ENCODE results near the gene BRSK2.

The BRSK2 gene

GRCh38 chr11:1478011-1478410, 88.3 kb downstream of the BRSK2 start:
- no peaks in the 10 kb centered on the region for H3K4me1 ChIP-seq (ENCODE audit: insufficient read depth, low read length, severe bottlenecking)
- H3K4me3 ChIP-seq (ENCODE audit: low read depth, low read length, poor library complexity, severe bottlenecking) = no peak overlapping the region
- TF ChIP-seq EZH2 (IDR thresholded peaks at IDR 0.05; ENCODE audit: borderline replicate concordance, low read length) (no peak), CTCF (IDR thresholded peaks at IDR 0.05; ENCODE audit: low read length) (no peak)
- H3K9me2 ChIP-seq (ENCODE audit: low read depth, low read length) = no peaks in the 10 kb centered on the region
- no peak overlapping the region for H2AFZ ChIP-seq (ENCODE audit: low read length)
- no peaks in the 10 kb centered on the region for H3K79me2 ChIP-seq (ENCODE audit: insufficient read depth, low read length)
- H3K9me3 ChIP-seq (ENCODE audit: low read length) = no peaks in the 10 kb centered on the region
- H3K4me2 ChIP-seq (ENCODE audit: low read length) = no peak overlapping the region
- H3F3A ChIP-seq (ENCODE audit: insufficient read depth, low read length) = no peaks in the 10 kb centered on the region
- H3K27ac ChIP-seq (ENCODE audit: low read depth, low read length, poor library complexity, severe bottlenecking) = no peak overlapping the region
- H3K9ac ChIP-seq (ENCODE audit: low read length) = no peak overlapping the region
- H3K36me3 ChIP-seq (ENCODE audit: insufficient read depth, low read length) = peaks cover 24% of the 10 kb centered on the region; the same call in 1 of the 2 replicates
- H4K20me1 ChIP-seq (ENCODE audit: insufficient read depth, low read length) = no peaks in the 10 kb centered on the region
- H3K27me3 ChIP-seq (ENCODE audit: insufficient read depth, low read length) = no peaks in the 10 kb centered on the region

GRCh38 chr11:1478544-1478943, 88.8 kb downstream of the BRSK2 start:
- H3K9me2 ChIP-seq (ENCODE audit: low read depth, low read length) = no peaks in the 10 kb centered on the region
- H3K36me3 ChIP-seq (ENCODE audit: insufficient read depth, low read length) = peaks cover 24% of the 10 kb centered on the region; the same call in 1 of the 2 replicates
- H3K4me3 ChIP-seq (ENCODE audit: low read depth, low read length, poor library complexity, severe bottlenecking) = no peak overlapping the region
- H4K20me1 ChIP-seq (ENCODE audit: insufficient read depth, low read length) = no peaks in the 10 kb centered on the region
- H3K4me1 ChIP-seq (ENCODE audit: insufficient read depth, low read length, severe bottlenecking) = no peaks in the 10 kb centered on the region
- H3K9ac ChIP-seq (ENCODE audit: low read length) = no peak overlapping the region
- H3F3A ChIP-seq (ENCODE audit: insufficient read depth, low read length) = no peaks in the 10 kb centered on the region
- TF ChIP-seq EZH2 (IDR thresholded peaks at IDR 0.05; ENCODE audit: borderline replicate concordance, low read length) (no peak), CTCF (IDR thresholded peaks at IDR 0.05; ENCODE audit: low read length) (no peak)
- no peaks in the 10 kb centered on the region for H3K27me3 ChIP-seq (ENCODE audit: insufficient read depth, low read length)
- no peaks in the 10 kb centered on the region for H3K9me3 ChIP-seq (ENCODE audit: low read length)
- H2AFZ ChIP-seq (ENCODE audit: low read length) = no peak overlapping the region
- H3K4me2 ChIP-seq (ENCODE audit: low read length) = no peak overlapping the region
- no peak overlapping the region for H3K27ac ChIP-seq (ENCODE audit: low read depth, low read length, poor library complexity, severe bottlenecking)
- no peaks in the 10 kb centered on the region for H3K79me2 ChIP-seq (ENCODE audit: insufficient read depth, low read length)

- H3K36me3 ChIP-seq (ENCODE audit: insufficient read depth, low read length) = peaks cover 24% of the 10 kb centered on the region; the same call in 1 of the 2 replicates
- no peak overlapping the region for H3K27ac ChIP-seq (ENCODE audit: low read depth, low read length, poor library complexity, severe bottlenecking)
- no peaks in the 10 kb centered on the region for H3K27me3 ChIP-seq (ENCODE audit: insufficient read depth, low read length)
- no peak overlapping the region for H3K4me3 ChIP-seq (ENCODE audit: low read depth, low read length, poor library complexity, severe bottlenecking)
- no peaks in the 10 kb centered on the region for H3K4me1 ChIP-seq (ENCODE audit: insufficient read depth, low read length, severe bottlenecking)
- H2AFZ ChIP-seq (ENCODE audit: low read length) = no peak overlapping the region
- H3K9me2 ChIP-seq (ENCODE audit: low read depth, low read length) = no peaks in the 10 kb centered on the region
- no peak overlapping the region for H3K4me2 ChIP-seq (ENCODE audit: low read length)
- H3K9me3 ChIP-seq (ENCODE audit: low read length) = no peaks in the 10 kb centered on the region
- TF ChIP-seq EZH2 (IDR thresholded peaks at IDR 0.05; ENCODE audit: borderline replicate concordance, low read length) (no peak), CTCF (IDR thresholded peaks at IDR 0.05; ENCODE audit: low read length) (no peak)
- H3F3A ChIP-seq (ENCODE audit: insufficient read depth, low read length) = no peaks in the 10 kb centered on the region
- no peak overlapping the region for H3K9ac ChIP-seq (ENCODE audit: low read length)
- no peaks in the 10 kb centered on the region for H4K20me1 ChIP-seq (ENCODE audit: insufficient read depth, low read length)
- no peaks in the 10 kb centered on the region for H3K79me2 ChIP-seq (ENCODE audit: insufficient read depth, low read length)
Measured at GRCh38 chr11:1479006-1479677, 89.4 kb downstream of the BRSK2 start.
